ENCODE data around the gene TDRD3.

- no peak for TF ChIP-seq CTCF (IDR thresholded peaks at IDR 0.05)
- TF ChIP-seq POLR2A (IDR thresholded peaks at IDR 0.05) = no peak
These were observed 42.0 kb upstream of the TDRD3 start for GRCh38 chr13:60355056-60355455.
